CD4-positive, alpha-beta T cell treated with Interleukin-6 for 4 hours (primary cell): Measurements from ENCODE around the gene XRRA1.
A peak's percentile ranks its signal among the peaks of the same experiment; 100 is the strongest.
"Not testable (repeated sequence)": the region's sequence is repeated elsewhere in the genome, so short reads cannot be mapped to it uniquely, and the experiment has no call there.

ENCODE experiments used
- DNase-seq: peaks from one replicate; pipeline ENCODE4 v3.0.0-alpha.2; 2020; ENCODE audit warnings: mixed read lengths

XRRA1 gene, protein sequence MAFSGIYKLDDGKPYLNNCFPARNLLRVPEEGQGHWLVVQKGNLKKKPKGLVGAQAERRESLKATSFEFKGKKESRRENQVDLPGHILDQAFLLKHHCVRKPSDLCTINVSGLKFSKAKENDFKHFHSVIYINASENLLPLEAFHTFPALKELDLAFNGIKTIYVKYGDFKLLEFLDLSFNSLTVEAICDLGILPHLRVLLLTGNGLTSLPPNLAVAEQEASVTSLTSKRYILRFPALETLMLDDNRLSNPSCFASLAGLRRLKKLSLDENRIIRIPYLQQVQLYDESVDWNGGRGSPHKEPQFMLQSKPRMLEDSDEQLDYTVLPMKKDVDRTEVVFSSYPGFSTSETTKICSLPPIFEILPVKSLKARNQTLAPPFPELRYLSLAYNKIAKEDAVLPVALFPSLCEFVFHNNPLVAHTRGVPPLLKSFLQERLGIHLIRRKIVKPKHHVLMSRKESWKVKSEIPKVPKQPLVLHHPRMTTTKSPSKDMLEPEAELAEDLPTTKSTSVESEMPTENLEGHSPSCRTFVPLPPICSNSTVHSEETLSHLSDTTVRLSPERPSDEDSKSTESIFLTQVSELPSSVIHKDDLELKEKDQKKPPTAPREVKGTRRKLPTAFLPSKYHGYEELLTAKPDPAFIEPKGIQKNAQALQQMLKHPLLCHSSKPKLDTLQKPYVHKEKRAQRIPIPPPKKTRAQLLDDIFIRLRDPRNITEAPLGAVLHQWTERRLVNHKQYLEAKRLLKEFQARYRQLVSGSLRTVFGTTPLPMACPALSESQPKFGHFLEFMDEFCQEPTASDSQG

DNA sequence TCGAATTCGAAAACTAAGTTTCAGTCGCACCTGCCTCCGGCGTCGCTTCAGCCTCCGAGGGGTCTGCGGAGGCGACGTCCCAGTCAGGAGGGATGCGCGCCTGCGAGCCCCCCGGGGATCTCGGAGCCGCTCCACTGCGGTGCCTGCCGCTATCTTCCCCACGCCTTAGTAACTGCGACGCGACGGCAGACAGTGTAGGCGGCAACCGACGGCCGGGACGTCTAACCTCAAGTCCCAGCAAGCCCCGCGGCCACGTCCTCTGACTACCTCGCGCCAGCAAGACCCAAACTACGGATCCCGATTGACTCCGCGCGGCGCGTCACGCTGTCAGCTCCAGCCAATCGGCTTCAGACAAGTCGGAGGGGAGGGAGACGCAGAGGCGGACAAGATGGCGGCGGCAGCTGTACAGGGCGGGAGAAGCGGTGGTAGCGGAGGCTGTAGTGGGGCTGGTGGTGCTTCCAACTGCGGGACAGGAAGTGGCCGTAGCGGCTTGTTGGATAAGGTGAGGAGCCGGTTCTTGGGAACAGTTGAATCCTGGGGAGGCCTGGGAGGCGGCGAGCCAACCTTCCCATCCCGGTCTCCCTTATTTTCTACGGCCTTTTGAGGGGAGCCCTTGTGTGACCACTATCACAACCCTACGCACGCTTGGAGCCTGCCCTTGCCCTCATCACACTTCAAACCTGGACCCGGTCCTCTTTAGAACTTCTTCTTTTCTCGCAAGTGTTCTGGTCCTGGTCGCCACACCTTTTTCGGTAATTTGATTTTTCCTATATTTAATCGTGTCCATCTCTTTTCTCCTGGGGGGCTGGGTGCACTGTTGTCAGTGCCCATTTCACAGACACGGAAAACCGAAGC lies at the start of gene XRRA1, which contains the start of gene SPCS2:
Gene XRRA1 (minus strand): TSS at position 194 of the 855 bp plus-strand sequence. CDS start 8,213 bp downstream, outside the sequence.
Gene SPCS2 (plus strand): TSS at position 369 of the 855 bp plus-strand sequence. CDS start 20 bp downstream, at position 389.
- peak; percentile 97 for DNase-seq

DNA sequence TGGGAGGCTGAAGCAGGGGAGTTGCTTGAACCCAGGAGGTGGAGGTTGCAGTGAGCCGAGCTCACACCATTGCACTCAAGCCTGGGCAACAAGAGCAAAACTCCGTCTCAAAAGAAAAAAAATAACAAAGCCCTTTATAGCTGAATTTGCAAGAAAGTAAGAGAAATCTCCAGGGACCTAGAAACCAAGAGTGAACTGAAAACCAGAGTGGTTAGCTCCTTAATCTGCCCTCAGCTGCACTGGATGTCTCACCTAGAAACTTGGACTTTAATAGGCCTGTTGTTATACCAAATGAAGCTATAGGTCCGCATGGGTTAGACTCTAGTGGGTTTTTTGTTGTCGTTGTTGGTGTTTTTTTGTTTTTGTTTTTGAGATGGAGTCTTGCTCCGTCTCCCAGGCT lies 44.0 kb upstream of the XRRA1 start:
- DNase-seq, result no peak

DNA sequence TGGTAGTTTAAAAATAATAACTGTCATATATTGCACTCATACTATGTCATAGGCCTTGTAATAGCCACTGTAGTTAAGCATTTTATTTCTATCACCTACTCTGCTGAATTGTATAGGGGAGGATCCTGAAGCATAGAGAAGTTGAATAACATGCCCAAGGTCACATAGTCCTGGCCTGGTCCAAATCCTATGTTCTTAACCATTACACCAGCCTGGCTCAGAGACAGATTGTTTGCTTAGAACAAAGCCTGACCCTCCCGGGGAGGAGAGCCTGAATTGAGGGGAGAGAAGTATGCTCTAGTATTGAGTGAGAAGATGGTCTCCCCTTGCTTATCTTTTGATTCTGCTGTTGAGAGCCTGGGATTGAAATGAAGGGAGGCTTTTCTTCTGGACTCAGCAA lies 42.0 kb upstream of the XRRA1 start:
- DNase-seq, result no peak

DNA sequence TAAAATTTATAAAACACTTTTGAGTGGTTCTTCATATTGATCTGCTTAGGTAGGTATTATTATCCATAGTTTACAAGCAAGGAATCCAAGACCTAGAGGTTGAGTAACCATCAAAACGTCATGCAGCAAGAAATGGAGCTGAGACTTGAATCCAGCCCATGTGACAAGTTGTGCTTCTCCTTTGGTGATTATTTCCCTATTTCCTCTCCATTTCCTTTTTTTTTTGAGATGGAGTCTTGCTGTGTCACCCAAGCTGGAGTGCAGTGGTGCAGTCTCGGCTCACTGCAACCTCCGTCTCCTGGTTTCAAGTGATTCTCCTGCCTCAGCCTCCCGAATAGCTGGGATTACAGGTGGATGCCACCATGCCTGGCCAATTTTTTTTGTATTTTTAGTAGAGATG lies 41.3 kb upstream of the XRRA1 start:
- DNase-seq, result not testable (repeated sequence)

DNA sequence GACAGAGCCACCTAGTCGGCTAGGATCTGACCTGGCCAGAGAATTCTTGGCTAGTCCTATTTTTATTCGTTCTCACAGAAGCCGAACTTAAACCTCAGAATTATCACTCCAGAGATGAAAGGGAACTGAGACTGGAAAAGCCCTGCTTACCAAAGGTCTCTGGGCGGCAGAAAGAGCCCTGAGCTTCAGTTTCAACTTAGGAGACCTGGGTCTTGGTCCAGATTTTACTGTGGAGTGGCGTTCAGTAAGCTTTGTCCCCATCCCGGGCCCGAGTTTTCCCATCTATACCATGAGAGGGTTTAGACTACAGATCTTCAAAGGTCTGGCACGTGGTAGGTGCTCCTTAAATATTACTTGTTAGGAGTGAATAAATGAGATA lies 40.4 kb upstream of the XRRA1 start:
- DNase-seq, result peak; percentile 12

DNA sequence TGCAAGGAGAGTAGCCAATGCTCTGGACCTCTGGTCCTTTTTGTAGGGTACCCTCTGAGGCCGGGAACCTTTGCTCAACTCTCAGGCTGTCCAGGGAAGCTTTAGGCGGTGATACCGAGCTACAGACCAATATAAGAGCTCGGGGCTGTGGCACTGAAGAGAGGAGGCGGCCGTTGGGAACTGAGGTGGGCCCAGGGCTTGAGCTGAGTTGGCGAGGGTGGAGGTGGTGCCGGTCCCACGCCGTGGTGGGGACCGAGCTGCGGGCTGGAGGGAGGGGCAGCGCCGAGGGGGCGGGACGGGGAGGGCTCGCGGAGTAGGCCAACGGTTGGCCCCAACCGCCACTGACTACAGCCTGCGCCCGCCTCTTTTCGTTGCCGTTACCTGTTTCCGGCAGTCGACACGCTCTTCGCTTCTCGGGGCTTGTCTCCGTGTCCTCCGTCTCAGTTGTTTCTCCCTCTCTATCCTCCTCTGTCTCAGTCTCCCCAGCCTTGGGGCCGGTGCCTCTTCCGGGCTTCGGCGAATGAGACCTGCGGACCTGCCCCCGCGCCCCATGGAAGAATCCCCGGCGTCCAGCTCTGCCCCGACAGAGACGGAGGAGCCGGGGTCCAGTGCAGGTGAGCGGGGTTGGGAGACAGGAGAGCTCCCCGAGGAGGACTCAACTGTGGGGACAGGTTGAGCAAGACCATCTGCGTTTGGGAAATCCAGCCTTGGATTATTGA lies 39.8 kb upstream of the XRRA1 start, which contains the start of gene NEU3:
Gene NEU3 (plus strand): TSS at position 393 of the 719 bp plus-strand sequence. CDS start 128 bp downstream, at position 521.
- DNase-seq, result peak; percentile 91

DNA sequence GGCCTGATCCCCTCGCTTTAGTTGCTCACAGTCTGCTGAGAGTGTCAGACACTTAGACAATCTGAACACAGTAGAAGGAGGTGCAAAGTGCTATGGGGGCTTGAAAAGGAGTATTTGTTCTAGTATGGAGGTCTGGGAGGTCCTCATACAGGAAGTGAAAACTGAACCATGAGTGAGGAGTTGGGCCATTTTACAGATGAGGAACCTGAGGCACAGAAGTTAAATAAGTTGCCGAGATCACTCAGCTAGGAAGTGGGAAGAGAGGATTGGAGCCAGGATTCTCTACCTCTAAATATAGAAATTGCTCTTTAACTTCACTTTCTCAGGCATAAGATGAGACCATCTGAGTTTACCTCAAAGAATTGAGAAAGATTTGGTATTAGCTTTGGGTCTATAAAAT lies 35.8 kb upstream of the XRRA1 start:
- no peak for DNase-seq

DNA sequence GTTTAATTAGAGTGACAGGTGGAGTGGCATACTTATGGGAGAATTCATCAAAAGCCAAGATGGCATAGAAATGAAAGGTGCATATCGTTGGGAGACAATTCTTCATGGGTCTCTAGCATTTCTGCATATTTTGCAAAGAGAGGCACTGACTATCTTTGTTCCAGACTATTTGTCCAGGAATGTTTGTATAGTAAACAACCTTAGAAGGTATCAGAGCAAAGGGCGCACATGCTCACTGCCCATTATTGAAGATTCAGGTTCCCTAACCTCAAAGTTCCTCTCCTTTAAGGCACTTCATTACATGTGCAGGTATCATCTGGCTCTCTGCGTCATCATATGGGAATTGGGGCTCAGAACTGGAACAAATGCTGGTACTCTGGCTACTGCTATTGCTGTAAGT lies 35.2 kb upstream of the XRRA1 start:
- DNase-seq, result no peak

DNA sequence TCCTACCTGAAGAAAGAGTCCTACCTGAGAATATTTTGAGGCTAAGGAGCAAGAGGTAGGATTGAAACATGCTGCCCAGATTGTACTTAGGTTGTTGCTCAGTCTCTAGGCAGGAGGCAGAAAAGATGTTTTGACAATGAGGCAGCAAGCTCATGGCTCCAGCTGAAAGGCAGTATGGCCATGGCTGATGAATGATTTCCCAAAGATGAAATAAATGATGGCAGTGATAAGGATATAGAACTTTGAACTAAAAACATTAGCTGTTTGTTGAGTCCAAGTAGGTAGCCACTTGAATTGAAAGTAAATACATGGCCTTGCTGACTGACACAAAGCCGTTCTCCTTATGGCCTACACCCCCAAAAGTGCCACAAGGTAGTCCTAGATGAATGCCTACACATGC lies 33.0 kb upstream of the XRRA1 start:
- DNase-seq, result no peak

DNA sequence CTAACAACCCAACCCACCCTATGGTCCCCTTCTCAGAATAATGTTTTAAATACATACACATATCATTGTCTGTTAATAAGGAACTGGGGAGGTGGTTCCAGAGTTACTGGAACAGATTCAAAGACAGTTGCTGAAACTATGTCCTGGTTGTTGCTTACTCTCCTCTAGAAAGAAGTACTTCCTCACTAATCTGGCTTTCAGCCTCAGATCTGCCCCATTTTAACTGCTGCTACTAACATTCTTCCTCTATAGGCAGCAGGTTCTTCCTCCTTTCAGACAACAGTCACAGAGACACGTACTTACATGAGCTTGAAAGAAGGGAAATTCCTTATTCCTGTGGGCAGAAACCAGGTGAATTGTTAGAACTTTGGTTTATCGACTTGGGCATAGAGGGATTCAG lies 31.7 kb upstream of the XRRA1 start:
- no peak for DNase-seq

DNA sequence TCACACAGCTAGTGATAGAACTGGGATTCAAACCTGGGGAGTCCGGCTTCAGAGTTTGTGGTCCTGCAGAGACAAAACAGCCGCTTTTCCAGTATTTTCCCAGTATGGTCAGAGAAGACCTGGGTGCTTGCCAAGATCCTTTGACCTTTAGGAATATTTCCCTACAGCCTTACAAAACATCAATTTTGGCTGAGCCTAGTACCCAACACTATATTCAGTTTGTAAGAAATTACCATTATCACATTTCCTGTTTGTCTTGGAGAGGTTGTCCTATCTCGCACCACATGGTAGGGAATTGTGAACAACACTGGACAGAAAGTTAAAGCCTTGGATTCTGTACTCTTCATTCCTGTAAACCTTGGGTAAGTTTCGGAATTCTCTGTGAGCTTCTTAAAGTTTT lies 29.1 kb upstream of the XRRA1 start:
- no peak for DNase-seq

DNA sequence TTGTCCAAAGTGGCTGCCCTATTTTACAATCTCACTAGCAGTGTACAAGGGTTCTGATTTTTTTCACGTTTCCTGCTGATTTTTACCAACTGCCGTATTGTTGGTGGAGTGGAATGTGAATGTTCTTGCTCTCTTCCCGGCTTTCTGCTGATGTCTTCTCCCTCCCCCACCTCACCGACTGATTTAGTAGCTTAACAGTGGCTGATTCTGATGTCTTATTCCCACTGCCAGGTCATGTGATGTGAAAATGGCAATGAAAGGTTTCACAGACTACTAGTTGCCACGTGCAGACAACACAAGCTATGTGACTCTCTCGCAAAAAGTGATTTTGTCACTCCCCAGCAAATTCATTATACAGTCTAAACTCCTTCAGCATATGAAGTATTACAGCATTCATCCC lies 22.5 kb upstream of the XRRA1 start:
- no peak for DNase-seq

DNA sequence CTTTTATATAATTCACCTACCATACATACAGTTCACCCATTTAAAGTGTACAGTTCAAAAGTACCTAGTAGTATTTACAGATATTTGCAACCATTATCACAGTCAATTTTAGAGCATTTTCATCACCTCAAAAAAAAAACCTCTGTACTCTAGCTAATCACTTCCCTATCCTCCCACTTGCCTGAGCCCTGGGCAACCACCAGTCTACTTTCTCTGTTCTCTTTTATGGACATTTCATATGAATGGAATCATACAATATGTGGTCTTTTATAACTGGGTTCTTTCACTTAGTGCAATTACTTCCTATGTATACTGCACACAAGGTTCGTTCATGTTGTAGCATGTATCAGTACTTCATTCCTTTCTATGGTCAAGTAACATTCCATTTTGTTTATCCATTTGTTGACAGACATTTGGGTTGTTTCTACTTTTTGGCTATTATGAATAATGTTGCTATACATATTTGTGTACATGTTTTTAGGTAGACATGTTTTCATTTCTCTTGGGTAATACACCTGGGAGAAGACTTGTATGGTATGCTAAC lies 22.0 kb upstream of the XRRA1 start:
- no peak for DNase-seq

DNA sequence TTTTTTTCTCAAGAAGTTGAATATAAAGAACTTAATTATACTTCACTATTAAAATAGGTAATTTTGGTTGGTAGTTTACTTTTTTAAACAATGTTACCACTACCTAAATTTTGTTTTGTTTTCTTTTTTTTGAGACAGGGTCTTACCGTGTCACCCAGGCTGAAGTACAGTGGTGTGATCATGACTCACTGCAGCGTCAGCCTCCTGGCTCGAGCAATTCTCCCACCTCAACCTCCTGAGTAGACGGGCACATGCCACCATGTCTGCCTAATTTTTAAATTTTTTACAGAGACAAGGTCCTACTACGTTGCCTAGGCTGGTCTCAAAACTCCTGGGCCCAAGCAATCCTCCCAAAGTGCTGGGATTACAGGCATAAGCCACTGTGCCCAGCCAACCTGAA lies 17.8 kb upstream of the XRRA1 start:
- no peak for DNase-seq

DNA sequence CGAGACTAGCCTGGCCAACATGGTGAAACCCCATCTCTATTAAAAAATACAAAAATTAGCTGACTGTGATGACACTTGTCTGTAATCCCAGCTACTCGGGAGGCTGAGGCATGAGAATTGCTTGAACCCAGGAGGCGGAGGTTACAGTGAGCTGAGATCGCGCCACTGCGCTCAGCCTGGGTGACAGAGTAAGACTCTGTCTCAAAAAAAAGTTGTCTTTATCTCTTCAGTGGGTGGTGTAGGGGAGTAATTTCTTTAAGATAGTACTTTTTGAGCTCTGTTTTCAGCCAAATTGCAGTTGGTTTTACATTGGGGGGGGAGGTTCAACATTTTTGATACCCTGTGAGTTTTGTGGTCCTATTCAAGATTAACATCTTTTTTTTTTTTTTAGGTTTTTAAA lies 11.2 kb upstream of the XRRA1 start:
- not testable (repeated sequence) for DNase-seq

DNA sequence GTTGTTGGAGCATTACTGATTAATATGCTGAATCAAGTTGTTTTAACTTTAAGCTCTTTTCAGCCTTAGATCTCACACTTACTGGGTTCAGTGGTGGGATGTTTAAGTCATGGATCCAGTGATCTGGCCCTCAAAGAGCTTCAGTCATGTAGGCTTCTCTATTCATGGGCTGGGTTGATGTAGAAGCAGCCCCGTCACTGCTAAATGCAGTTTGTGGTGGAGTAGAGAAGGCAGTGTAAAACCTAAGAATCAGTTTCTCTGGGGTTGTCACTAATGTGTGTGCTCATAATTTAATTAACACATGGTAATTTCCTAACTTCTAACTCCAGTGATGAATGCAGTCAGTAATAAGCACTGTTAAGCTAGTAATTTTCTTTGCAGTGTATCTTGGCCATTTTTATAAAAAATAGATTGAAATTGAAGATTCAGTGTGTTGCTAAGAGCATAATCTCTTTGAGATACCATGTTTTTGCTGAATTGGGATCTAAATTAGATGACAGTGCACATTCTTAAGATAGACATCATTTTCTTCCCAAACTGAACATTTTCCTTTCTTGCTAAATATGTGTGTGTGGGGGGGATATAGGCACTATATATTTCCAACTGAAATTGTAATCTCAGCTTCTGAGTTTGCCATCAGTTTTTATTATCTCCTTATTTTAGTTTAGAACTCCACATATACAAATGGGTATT lies 9.2 kb upstream of the XRRA1 start:
- DNase-seq, result no peak

DNA sequence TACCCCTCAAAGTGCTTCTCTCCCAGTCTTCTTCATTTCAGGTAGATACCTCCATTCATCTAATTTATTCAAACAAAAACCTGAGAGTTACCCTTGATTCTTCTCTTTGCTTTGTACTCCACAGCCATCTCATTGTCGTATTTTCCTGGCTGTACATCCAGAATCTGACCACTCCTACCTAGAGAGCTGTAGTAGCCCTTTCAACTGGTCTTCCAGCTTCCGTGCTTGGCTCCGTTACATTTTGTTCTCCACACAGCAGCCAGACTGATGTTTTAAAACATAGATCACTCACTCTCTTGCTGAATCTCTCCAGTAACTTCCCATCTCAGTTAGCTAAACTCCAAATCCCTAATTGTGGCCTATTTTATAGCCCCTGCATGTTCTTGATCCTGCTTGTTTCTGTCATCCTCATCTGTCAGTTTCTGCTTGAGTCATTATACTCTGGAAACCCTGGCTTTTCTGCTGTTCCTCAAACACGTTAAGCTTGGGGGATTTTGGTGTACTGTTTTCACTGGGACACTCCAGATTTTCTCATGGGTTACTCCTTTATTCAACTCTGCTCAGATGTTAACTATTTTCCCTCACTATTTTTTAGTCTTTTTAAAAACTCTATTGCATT lies 7.6 kb upstream of the XRRA1 start:
- no peak for DNase-seq

DNA sequence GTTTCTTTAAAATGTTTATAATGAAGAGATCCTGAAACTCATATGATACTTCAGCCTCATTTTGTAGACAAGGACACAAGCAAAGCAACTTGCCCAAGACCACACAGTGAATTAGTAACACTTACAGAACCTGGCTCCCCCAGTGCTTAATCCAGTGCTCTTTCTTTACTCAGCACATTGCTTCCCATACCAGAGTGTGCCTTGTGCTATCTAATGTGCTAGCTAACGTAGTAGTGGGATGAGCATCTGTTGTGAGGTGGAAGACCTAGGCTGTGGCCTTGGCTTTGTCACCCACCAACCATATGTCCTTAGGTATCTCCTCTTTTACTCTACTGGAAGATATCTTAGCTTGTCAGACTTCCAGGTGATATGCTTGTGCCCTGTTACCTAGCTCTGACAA lies 5.3 kb upstream of the XRRA1 start:
- no peak for DNase-seq

DNA sequence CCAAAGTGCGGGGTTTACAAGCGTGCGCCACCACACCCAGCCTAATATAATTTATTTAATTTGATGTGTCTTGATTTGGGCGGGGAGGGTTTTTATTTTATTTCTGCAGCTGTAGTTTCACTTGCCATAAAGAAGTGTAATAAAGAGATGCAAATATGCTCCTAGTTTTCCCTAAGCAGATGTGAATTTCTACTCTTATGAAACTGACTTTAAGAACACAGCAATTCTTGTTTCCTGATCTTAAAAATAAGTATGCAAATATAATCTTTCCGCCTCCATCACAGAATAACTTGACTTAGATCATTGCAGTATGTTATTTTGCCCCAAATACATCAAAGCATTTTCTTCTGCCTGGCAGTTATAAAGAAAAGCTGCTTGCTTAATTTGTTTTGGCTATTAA lies 4.6 kb upstream of the XRRA1 start:
- no peak for DNase-seq

DNA sequence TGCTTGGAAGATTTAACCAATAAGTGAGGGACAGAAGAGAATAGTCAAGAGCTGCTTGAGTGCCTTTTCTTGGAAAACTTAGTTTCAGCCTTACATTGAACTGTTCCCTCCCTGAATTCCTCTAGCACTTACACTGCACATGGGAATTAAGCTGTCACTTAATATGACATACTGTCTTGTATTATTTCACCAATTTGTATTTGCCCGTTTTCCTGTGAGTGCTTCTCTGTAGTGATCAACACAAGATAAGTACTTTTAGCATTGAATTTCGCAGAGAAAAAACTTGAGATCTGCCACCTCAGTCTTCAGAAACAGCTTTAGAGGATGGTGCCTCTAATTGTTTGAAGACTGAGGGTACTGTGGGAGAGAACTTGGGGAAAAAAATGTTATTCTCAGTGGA lies 3.9 kb upstream of the XRRA1 start:
- DNase-seq, result no peak

DNA sequence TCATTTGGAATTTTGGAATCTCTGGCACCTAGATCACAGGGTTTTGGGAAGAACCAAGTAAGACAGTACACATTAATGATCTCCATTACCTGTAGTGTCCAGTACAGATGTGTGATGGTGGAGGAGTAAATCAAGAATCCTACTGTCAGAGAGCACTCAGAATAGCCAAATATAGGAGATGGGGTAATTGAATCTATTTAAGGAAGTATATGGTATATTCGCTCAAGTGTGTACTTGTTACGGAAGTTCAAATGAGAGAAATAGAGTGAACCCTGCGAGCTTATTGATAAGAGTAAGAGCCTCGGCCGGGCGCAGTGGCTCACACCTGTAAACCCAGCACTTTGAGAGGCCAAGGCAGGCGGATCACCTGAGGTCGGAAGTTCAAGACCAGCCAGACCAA lies 2.3 kb upstream of the XRRA1 start:
- no peak for DNase-seq
